Activated T-cell treated with anti-CD3 and anti-CD28 coated beads for 1 hour (primary cell): ENCODE measurements around the gene CMTM1.
"Not testable (repeated sequence)": the region's sequence is repeated elsewhere in the genome, so short reads cannot be mapped to it uniquely, and the experiment has no call there.

Source experiments
- DNase-seq: peaks from one replicate; pipeline ENCODE4 v3.0.0-alpha.2; 2020; ENCODE audit warnings: low read depth

CMTM1 gene

DNA sequence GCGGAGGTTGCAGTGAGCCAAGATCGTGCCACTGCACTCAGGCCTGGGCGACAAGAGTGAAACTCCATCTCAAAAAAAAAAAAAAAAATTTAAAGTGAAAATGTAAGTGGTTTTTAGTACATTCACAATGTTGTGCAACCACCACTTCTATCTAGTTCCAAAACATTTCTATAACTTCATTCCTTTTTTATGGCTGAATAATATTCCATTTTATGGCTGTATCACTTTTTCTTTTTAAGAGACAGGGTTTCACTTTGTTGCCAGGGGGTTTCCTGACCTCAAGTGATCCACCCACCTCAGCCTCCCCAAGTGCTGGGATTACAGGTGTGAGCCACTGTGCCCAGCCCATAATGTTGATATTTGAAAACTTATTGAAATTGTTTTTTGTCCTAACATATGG, 26.6 kb downstream of the CMTM1 start:
- DNase-seq, result no peak

DNA sequence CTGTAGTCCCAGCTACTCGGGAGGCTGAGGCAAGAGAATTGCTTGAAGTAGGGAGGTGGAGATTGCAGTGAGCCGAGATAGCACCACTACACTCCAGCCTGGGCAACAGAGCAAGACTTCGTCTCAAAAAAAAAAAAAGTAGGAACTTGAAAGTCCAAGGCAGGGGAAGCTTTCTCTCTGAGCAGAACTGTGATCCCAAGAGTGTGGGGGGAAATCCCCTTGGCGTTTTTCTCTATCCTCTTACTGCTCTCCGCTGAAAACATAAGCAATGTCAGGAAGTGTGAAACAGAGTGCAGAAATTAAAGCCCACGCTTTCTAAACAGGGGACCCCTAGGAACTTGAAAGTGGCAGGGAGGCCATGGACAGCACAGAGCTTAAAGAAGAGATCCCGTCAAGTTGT, 28.5 kb downstream of the CMTM1 start:
- DNase-seq, result no peak

DNA sequence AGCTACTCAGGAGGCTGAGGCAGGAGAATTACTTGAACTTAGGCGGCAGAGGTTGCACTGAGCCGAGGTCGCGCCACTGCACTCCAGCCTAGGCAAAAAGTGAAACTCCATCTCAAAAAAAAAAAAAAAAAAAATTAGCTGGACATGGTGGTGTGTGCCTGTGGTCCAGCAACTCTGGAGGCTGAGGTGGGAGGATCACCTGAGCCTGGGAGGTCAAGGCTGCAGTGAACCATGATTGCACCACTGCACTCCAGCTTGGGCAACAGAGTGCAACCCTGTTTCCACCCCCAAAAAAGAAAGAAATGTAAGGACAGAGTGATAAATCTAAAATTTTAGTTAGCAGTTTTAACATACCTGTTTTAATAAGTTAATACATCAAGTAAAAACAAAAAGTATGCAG, 30.3 kb downstream of the CMTM1 start:
- not testable (repeated sequence) for DNase-seq

DNA sequence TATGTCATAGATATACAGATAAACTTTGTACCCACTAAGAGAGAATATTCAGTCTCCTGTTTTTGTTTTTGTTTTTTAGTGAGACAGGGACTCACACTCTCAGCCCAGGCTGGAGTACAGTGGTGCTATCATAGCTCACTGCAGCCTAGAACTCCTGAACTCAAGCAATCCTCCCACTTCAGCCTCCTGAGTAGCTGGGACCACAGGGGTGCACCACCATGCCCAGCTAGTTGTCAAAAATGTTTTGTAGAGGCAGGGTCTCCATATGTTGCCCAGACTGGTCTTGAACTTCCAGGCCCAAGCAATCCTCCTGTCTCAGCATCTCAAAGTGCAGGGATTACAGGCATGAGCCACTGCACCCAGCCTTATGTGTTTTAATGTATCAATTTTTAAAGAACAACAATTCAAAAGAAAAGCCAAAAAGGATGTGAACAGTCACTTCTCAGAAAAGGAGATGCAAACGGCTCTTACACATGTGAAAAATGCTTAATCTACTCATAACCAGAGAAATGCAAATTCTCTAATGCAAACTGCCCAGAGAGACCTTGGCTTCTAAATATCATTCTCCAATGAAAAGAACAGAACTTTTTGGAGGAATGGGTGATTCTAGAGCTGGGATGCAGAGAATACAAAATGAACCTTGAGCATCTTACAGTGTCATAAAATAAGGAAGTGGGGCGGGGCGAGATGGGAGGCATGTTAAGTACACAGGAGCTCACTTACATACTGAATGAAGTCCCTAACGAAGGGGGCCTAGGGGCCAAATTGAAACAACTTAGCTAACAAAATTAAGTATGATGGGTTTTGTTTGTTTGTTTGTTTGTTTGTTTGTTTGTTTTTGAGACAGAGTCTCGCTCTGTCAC, 31.0 kb downstream of the CMTM1 start:
- DNase-seq, result no peak

DNA sequence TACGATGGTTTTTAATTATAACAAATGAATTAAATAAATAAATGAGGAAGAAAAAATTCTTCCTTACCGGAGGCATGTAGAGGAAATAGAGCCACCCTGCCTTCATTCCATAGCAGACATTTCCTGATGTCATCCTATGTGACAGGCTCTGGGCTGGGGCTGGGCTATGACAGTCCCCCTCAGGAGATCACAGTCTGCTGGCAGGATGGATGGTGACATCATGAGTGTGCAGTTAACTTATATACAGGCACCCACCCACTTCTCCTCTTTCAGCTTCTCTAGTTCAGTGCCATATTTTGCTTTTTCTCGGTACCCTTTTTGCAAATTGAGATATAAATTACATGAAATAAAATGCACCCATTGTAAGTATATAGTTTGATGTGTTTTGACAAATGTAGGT, 31.9 kb downstream of the CMTM1 start:
- DNase-seq, result no peak

DNA sequence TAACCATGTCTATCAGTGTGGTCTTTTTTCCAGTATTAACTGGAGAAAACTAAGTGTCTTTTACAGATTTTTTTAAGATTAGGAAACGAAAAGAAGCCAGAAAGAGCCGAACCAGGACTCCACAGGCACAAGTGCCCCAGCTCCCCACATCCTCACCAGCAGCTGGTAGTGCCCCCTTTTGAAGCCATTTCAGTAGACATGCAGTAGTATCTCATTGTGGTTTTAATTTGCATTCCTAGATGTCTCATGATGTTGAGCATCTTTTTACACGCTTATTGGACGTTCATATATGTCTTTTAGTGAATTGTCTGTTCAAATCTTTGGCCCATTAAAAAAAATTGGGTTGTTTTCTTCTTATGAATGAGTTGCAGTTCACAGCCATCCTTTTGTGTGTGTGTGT, 33.5 kb downstream of the CMTM1 start:
- no peak for DNase-seq

DNA sequence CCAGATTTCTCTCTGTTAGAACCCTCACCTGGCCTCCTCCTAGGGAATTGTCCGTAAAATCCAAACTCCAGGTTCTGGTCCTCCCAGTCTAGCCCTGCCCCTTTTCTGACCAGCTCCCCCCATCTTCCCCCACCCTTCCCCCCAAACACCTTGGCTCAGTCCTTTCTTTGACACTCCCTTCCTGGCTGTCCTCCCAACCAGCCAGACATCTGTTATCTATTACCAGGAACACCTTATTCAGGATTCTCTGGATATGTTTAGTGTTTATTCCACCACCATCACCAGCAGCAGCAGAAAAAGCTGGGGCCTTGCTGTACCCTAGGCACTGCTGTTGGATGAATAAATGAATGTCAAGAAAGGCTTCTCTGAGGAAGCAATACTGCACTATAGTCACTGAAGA, 34.2 kb downstream of the CMTM1 start:
- no peak for DNase-seq

DNA sequence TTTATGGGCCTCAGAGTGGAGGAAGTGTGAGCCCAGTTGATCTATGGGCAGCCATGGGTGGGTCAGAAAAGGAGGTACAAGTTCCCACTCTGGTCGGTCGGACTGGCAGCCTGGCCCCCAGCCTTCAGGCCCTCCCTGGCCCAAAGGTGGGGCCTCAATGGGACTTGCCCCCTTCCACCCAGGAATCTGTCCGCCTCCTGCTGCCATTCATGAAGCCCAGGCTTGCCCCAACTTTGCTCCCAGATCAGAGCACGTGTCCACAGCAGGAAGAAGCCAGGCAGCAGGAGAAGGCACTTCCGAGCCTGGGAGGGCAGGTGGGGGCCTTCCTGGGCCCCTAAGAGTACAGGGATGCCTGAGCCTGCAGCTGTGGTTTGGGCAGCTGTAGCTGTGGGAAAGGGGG, 35.2 kb downstream of the CMTM1 start:
- no peak for DNase-seq

DNA sequence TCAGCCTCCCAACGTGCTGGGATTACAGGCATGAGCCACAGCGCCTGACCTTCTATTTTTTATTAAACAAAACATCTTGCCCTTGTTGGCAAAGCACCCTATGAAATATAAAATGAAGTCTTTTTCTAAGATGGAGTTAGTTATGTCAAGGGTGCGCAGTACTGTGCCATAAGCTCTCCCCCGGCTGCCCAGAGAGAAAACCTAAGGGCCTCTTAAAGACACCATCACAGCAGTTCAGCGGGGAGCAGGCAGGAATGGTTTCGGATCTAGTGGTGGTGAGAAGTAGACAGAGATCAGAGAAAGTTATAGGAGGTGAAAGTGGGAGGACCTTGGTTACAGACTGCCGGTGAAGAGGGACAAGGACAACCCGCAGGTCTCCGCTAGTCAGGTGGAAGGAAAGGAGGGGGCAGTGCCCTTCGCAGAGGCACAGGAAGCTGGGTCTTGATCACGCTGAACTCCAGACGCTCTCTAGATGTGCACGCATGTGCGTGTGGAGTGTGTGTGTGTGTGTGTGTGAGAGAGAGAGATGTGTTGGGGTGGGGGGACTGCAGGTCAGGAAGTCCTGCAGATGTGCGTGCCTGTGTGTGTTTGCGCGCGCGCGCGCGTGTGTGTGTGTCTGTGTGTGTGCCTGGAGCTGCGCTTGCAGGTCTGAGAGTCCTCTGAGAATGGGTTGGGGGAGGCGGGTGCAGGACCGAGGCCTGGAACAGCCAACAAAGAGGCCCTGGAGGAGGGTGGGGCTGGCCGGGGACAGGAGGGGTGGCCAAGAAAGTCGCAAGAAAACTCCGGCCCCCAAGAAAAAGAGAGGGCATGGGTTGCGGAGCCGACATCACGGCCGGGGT, 37.5 kb downstream of the CMTM1 start:
- peak; percentile 63 for DNase-seq

DNA sequence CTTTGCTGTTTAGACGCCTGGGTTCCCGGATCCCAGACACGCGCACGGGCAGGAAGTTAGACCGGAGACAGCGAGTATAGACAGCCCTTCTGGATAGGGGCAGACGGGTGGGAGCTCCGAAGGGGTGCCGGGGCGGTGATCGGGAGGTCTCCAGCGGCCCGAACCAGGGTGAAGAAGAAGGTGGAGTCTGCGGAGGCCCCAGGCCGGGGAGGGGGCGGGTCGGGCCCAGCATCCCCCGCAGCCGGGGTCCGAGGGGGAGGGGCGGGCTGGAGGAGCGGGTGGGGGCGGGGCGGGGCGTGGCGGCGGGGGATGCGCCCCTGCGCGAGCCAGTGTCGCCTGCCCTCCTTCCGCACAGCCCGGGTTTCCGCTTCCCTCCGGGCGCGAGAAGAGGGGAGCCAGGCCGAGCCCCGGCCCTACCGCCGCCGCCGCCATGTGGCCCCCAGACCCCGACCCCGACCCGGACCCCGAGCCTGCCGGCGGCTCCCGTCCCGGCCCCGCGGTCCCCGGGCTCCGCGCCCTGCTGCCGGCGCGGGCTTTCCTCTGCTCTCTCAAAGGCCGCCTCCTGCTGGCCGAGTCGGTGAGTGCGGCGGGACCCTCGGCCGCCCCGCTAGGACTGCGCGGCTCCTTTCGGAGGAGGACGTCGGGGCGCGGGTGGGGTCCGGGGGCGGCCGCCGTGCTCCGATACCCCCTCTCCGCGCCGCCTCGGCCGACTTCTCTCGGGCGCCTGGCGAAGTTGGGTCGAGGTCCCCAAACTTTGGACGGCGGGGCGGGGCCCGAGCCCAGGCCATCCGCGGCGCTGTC, 38.3 kb downstream of the CMTM1 start, which contains the start of gene CMTM3:
Gene CMTM3, plus strand, starts transcription at position 329 of the 801 bp plus-strand sequence. Its CDS starts 102 bp downstream, at position 431.
- DNase-seq, result peak; percentile 66

DNA sequence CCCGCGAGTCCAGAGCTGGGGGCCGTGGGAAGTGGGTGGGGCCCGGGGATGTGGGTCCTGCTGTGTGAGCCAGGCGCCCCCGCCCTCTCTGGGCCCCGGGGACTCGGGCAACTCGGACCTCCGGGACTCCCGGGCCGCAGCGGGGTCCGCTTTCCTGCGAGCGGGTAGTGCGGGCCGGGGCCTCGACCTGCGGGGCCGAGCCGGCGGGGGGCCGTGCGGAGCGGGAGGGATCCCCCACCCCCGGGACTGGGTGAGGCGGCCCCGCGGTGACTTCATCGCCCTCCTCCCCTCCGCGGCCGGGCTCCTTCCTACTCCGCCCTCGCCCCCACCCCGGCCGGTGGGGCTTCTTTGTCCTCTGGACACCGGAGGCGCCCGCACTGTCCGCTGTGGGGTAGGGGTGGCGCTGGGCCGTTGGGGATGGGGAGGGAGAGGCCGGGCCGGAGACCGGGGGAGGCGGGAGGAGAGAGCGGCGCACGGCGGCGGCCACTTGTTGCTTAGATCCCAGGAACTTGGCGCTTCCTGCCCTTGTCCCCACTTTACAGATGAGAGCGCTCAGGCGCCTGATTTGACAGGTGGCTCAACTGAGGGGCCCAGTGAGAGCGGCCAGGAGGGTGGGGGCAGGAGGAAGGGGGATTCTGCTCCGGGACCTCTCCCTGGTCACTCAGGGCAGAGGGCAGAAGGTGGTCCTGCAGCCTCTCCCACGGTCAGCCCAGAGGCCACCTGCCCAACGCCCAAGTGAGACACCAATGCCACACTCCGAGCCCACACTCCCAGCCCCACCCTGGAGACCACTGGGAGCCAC, 39.1 kb downstream of the CMTM1 start:
- DNase-seq, result peak; percentile 24

DNA sequence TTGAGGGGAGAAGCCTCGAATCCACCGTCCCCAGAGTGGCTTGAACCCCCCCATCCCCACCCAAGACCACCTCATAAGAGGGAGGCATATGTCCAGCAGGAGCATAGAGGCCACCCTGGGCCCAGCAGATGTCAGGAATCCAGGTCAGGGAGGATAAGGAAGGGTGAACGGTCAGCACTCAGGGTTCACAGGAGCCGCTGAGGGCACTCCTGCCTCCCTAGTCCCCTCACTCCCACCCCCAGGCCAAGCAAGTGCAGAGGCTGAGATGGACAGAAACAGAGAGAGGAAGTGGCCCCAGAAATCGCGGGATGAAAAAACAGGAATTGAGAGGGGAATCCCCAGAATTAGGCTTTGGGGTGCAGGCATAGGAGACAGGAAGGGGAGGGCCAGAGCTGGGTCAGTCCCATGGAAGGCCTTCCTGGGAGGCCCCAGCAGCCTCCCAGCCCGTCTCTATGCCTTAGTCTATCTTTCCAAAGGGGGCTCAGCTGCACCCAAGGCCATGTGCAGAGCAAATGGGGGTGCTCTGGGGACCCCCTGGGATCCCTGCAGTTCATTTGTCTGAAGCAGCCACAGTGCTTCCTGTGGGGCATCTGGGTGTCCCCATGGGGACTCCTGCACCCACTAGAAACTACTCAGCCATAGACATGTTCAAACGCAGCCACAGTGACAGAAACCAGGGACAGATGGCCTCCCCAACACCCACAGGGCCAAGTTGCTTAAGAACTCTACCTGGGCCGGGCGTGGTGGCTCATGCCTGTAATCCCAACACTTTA, 39.9 kb downstream of the CMTM1 start:
- DNase-seq, result no peak

DNA sequence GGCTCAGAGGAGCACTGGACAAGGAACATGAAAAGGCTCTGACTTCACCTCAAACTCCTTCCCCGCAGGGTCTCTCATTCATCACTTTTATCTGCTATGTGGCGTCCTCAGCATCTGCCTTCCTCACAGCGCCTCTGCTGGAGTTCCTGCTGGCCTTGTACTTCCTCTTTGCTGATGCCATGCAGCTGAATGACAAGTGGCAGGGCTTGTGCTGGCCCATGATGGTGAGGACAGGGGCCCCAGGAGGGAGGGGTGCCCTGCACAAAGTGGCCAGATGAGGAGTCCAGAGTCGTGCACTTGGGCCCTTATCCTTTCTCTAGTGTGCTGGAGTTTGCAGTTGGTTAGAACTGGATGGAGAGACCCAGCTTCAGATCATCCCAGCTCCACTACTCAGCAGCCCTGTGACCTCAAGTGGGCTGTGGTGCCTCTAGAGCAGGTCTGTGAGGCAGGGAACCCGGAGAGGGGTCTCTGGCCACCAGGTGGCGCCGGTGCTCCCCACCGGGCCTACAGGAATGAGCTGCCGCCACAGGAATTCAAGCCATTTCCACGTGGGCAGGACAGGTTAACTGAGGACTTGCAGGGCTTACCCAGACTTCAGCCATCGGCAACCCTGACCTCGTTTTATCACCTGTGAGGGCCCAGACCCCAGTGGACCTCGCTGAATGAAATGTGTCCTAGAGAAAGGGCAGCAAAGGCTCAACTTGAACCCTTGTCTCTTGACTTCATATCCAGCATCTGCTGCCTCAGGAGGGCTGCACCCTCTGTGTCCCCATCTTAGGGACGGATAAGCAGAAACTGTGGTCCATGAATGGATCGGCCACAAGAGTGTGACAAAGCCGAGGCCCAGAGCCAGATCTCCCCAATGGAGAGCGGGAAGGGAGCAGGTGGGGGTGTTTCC, 42.3 kb downstream of the CMTM1 start:
- peak; percentile 83 for DNase-seq

DNA sequence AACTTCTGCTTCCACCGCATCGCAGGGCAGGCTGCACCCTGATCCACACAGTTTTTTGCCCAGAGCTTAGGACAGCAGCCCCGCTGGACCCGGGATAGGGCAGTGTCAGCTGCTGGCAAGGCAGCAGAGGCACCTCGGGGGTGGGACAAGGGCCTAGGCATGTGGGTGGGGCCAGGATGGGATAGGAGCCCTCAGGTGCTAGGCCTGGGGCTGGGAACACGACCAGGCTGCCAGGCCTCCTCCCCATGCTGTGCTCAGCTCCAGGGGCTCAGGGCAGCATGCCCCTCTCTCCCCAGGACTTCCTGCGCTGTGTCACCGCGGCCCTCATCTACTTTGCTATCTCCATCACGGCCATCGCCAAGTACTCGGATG, 42.9 kb downstream of the CMTM1 start:
- no peak for DNase-seq

DNA sequence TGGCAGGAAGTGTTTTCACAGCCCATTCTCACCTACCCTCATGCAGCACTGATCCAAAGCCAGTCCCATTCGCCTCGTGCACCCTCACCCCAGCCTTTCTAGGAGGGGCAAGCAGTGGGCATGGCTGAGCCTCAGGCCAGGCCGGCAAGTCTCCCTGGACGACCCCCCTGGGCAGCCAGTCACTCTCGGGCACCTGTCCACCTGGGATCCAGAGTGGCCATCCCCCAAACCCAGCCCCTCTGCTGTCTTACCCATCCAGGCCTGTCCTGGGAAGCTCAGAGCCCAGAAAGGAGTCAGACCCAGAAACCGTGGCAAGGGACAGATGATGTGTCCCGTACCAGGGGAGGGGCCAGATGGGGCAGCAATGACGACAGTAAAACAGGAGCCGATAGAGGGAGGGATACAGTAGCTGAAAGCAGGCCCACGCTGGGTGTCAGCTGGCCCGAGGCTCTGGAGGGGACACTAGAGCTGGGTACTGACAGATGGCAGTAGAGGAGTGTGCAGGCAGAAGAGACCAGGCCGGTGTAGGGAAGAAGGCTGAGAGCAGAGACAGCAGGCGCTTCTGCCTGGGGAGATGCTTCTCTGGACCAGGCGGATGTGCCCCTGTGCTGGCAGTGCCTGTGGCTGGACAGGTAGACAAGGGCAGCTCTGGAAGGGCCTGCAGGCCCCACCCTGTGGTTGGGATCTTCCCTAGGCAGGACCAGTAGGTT, 44.0 kb downstream of the CMTM1 start:
- DNase-seq, result no peak

DNA sequence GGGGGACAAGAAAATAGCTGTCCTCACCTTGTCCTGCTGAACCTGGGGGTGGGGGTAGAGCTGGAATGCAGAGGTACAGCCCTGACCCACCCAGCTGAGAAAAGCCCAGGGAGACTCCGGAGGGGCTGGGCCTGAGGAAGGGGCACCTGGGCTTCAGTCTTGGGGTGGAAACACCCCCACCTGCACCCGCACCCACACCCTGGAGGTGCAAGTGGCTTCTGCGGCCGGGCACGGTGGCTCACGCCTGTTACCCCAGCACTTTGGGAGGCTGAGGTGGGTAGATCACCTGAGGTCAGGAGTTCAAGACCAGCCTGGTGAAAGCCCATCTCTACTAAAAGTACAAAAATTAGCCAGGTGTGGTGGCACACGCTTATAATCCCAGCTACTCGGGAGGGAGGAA, 45.7 kb downstream of the CMTM1 start:
- not testable (repeated sequence) for DNase-seq

DNA sequence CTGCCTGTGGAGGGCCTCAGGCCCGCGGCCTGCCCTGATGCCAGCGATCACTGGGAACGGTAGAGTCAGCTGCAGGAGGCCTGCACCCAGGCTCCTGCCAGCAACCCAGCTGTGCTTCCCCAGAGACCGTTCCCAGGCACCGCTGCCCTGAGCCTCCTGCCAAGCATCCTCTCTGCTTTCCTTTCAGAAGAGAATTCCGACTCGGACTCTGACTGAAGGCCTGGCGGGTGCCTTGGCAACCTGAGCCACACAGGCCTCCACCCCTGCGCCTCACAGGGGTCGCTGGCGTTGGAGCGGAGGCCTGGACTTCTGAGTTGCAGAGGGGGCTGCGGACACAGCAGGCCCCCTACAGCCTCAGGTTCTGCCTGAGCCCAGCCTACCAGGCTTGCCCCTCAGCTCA, 46.2 kb downstream of the CMTM1 start:
- DNase-seq, result no peak

DNA sequence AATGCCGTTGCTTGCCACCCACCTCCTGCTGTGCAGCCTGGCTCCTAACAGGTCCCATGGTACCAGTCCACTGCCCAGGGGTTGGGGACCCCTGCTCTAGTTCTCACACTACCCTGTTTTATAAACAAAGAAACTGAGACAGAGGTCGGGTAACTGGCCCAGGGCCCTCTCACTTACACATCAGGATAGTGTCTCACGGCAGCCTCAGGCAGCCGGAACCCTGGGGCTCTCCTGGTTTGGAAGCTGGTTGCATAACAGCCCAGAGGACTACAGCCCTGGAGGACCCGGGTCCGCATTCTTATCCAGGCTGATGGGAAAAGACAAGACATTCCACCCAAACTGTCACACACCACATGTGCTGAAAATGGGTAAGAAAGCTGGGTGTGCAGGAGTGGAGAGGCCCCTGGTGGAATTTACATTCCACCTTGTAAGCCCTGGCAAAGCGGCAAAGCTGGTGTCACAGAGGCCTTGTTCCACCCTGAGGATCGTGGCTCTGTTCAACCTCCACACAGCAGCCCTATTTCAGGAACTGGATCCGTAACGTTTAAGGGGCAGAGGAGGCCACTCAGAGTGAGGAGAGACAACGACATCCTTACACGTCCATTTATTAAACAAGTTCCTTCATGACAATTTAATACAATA, 48.0 kb downstream of the CMTM1 start:
- DNase-seq, result no peak

DNA sequence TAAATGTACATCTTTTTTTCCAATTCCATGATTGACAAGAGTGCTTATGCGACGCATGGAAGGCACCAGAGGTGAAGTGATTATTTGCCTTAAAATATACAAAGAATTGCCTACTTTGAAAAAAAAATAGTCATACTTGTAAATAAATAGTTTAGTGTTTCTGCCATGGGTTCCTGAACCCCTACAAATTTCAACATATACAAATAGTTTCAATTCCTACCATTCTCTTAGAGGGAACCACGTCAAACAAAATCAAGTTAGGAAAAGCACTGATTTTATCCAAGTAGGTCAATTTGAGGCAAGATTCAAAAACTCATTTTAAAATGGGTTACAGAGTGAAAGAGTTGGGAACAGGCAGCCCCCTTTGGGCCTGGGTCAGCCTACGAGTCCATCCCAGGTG, 49.9 kb downstream of the CMTM1 start:
- no peak for DNase-seq
